ENCODE data around the gene SLIT3.

DNA sequence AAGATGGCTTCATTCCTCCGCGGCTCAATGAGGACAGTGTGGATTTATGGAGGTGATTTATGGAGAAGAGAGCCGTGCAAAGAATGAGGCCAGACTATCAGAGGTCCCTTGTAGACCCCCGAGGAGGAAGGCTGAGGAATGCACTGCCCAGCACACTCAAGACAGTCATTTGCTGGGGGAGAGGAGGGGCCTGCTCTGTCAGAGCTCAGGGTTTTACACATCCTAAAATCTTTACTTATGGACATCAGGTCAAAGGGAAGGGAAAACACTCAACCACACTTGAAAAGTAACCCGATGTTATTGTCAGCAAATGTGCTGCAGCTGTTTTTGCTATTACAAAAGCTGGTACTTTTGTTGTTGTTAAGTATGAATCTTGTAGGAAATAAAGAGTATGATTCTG, 289.5 kb downstream of the SLIT3 start:
- TF ChIP-seq, protein P1, sequence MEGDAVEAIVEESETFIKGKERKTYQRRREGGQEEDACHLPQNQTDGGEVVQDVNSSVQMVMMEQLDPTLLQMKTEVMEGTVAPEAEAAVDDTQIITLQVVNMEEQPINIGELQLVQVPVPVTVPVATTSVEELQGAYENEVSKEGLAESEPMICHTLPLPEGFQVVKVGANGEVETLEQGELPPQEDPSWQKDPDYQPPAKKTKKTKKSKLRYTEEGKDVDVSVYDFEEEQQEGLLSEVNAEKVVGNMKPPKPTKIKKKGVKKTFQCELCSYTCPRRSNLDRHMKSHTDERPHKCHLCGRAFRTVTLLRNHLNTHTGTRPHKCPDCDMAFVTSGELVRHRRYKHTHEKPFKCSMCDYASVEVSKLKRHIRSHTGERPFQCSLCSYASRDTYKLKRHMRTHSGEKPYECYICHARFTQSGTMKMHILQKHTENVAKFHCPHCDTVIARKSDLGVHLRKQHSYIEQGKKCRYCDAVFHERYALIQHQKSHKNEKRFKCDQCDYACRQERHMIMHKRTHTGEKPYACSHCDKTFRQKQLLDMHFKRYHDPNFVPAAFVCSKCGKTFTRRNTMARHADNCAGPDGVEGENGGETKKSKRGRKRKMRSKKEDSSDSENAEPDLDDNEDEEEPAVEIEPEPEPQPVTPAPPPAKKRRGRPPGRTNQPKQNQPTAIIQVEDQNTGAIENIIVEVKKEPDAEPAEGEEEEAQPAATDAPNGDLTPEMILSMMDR (IDR thresholded peaks at IDR 0.05) = no peak
- TF ChIP-seq POLR2A (IDR thresholded peaks at IDR 0.05) = no peak
